NOMO-1 treated with dmso at 0.1 percent for 144 hours (cell line): ENCODE measurements around the gene CNP.
"Not testable (repeated sequence)": the region's sequence is repeated elsewhere in the genome, so short reads cannot be mapped to it uniquely, and the experiment has no call there.

Experiments
- DNase-seq: peaks from one replicate; lab custom pipeline; 2025; ENCODE audit not compliant: unreplicated experiment; lab: John Stamatoyannopoulos, UW

The CNP gene

DNA sequence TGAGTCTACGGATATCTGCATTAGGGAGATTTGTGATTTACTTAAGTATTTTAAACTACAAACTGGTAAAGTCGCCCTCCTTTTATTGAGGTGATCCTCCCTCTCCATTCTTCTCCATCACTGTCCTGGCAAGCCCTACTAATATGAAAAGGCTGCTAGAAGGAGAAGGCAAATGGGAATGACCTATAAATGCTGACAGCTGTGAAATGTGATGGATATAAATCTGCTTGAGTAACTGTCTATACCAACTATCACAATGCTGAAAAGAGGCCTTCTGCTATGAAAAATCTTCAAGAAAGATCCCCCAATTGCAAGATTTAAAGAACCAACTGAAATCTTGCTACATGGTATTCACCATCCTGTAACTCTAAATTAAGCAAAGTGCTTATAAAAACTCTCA lies 35.1 kb downstream of the CNP start:
- no peak for DNase-seq

GRCh38 chr17:42002175-42002791 lies 35.7 kb downstream of the CNP start:
- no peak for DNase-seq

DNA sequence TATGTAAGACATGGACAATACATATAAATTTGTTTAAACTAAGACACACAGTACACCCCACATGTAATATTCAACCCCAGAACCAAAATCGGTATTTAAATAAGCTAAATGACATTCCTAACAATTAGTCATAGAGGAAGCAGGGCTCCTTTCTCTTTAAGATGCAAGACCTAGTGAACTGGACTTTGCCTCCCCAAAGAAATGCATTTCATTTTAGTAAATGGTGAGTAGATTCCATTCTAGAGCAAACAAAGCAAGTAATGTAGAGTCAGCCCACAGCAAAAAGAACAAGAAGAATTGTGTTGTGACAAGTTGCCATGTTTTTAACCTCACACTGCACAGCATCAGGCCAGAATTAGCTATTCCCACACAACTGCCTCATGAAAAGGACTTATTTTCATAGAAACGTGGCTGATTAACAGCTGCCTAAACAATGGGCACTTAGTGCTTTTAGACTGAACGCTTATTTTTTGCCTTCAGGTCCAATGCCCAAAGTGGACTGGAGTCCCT lies 36.3 kb downstream of the CNP start:
- no peak for DNase-seq

- DNase-seq, result no peak
Measured at GRCh38 chr17:42005166-42005565, 38.6 kb downstream of the CNP start.

DNA sequence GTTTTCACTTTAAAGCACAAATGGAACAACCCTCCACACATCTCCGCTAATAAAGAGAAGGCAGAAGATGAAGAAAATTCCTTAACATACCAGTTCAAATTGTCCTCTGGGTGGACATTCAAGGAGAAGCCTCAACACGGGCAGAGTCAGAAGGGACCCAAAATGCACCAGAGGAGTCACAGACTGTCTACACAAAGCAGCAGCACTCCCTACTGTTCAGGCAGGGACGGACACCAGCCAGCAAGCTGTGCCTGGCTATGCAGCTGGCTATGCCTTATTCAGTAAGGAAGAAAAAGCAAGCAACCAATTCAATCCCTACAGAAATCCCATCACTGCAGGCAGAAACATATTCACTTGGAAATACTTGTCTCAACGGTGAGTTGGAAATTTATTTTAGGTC lies 42.6 kb downstream of the CNP start:
- DNase-seq, result no peak

DNA sequence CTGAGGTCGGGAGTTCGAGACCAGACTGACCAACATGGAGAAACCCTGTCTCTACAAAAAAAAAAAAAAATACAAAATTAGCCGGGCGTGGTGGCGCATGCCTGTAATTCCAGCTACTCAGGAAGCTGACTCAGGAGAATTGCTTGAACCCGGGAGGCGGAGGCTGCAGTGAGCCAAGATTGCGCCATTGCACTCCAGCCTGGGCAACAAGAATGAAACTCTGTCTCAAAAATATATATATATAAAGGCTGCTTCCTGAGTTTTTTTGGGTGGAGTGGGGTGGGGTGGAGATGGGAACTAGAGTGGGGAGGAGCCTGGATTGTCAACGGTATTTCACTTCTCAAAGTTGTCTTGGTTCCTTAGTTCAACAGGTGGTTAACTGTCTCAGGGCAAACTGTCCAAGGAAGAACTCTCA lies 43.7 kb downstream of the CNP start:
- DNase-seq, result peak; percentile 65

- DNase-seq, result no peak
Measured at GRCh38 chr17:42010898-42011516, 44.4 kb downstream of the CNP start.

DNA sequence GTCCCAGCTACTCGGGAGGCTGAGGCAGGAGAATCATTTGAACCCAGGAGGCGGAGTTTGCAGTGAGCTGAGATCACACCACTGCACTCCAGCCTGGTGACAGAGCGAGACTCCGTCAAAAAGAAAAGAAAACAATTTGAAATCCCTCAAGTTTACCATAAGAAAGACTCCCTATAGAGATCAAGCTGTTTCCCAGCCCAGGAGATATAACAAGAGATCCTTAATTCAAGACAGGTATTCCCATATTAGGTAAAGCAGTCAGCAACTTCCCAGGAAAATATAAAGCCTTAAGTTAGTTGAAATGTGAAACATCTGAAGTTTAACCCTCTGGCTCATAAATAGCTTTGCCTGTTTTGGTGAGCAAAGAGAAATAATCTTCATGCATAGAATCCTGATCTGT lies 45.8 kb downstream of the CNP start:
- DNase-seq, result not testable (repeated sequence)

DNA sequence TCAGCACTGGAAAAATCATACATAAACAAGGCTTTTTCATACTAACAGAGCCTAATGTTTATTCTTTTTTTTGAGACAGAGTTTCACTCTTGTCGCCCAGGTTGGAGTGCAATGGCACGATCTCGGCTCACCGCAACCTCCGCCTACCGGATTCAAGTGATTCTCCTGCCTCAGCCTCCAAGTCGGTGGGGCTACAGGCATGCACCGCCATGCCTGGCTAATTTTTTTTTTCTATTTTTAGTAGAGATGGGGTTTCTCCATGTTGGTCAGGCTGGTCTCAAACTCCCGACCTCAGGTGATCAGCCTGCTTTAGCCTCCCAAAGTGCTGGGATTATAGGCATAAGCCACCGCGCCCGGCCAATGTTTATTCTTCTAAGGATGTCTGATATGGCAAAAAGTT lies 47.1 kb downstream of the CNP start:
- DNase-seq, result not testable (repeated sequence)

- DNase-seq, result no peak
Measured at GRCh38 chr17:42016411-42016831, 49.8 kb downstream of the CNP start.

GRCh38 chr17:42016941-42017865 lies 50.6 kb downstream of the CNP start, which contains the start of gene DNAJC7:
Gene DNAJC7, minus strand, starts transcription at chr17:42017439. Its CDS starts 23 bp downstream, at chr17:42017416.
- DNase-seq, result peak; percentile 86

- DNase-seq, result no peak
Measured at GRCh38 chr17:42017866-42018200, 51.2 kb downstream of the CNP start.

- DNase-seq, result no peak
Measured at GRCh38 chr17:42018339-42018738, 51.7 kb downstream of the CNP start.

- DNase-seq, result no peak
Measured at GRCh38 chr17:42018988-42019387, 52.4 kb downstream of the CNP start.

DNA sequence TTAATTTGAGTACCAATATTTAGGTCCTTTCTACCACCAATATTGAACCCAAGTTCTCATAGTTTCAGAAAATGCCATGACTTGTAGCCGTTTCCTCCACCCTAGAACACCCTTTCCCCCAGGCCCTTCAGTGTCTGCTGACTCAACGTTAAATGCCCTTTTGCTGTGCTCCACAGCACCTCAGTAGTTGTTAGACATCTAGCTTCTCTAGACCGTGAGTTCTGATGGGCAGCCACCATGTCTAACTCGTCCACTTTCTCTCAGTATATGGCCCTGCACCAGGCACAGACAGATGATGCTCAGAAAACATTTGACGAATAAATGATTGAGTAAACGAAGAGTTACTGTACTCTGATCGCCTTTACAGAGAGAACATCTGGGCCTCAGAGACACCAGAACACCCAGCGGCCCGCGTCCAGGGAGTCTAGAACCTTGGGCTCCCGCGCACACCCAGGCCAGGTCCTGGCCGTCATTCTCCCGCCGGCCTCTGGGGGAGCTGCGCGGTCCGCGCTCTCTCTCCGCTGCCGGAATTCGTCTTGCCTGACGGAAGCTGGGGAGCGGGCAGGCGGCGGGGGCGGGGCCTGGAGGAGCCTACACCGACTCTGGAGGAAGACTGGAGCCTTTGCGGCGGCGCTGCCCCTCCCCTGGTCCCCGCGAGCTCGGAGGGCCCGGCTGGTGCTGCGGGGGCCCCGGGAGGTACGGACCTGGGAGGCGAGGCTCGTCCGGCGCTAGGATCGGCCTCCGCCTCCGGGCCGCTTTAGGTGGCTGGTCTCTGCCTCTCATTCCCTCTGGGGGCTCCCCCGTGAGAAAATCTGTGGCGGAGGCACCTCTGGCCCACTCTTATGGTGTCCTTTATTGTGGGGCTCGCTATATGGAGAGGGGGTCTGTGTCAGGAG lies 53.2 kb downstream of the CNP start, which contains the start of gene NKIRAS2:
TSS of gene NKIRAS2 (plus strand) at position 582 of the 896 bp plus-strand sequence. CDS start 1,488 bp downstream, outside the sequence.
- peak; percentile 91 for DNase-seq

GRCh38 chr17:42020845-42021244 lies 54.2 kb downstream of the CNP start:
- not testable (repeated sequence) for DNase-seq

DNA sequence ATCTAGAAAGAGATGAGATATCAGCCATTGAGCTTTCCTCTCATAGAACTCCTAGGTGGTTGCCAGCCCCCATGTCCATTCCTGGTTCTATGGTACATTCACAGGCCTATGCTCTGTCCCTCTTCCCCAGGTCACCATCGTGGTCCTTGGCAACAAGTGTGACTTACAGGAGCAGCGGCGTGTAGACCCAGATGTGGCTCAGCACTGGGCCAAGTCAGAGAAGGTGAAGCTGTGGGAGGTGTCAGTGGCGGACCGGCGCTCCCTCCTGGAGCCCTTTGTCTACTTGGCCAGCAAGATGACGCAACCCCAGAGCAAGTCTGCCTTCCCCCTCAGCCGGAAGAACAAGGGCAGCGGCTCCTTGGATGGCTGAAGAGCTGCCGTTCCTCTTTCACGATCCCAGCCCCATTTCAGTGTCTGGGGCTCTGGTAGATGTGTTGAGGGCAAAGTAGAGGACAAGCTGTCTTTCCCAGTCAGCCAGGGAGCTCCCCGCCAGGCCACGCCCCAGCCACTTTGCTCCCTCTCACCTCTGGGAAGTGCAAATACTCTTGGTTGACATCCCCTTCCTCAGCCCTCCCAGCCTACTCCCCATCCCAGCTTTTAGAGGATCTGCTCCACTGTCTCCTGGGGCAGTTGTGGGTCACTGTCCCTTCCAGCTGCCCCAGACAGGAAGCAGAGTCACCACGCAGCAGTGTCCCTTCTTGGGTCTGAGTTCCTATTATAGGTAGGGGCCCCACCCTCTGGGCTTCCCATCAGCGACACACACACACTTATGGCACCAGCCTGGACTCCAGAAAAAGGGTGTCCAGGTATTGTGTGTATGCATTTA lies 57.1 kb downstream of the CNP start:
- DNase-seq, result peak; percentile 89

- no peak for DNase-seq
Measured at GRCh38 chr17:42025191-42025579, 58.6 kb downstream of the CNP start.

DNA sequence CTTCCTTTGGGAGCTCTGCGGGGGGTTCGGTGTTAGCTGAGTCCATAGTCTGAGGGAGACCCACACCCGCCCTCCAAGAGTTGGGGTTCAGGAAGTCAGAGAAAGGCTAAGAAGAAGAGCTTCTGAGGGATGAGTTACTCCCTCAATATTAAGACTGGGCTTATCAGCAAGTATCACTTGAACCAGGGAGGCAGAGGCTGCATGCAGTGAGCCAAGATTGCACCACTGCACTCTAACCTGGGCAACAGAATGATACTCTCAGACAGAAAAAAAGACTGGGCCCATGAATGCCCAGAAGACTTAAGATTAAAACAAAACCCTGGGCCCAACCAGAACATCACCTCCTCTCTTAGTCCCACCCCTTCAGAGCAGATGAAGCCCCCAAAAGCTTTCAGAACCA lies 59.3 kb downstream of the CNP start:
- DNase-seq, result no peak
